H1 (cell line): ENCODE measurements around the gene SLC16A2. TPM values are rescaled to one million over a fixed set of nuclear protein-coding genes. Genes with fewer than 3 reads are reported as not detected.

Source experiments
- CTCF ChIA-PET: fragments of 300-600 bp; sonication (Branson Sonifier 250); formaldehyde crosslinking; loops from one replicate; lab custom pipeline; 2021; ENCODE audit not compliant: partially characterized antibody; lab: Charles Lee
- POLR2A ChIA-PET: fragments of 300-600 bp; sonication (Branson Sonifier 250); formaldehyde crosslinking; loops from one replicate; lab custom pipeline; 2021; ENCODE audit warnings: inconsistent platforms; ENCODE audit not compliant: partially characterized antibody; lab: Charles Lee
- DNase-seq, 2 experiments: peaks; one replicate each; pipeline versions ENCODE4 v3.0.0 to v3.0.0-alpha.2; 2010 to 2022; ENCODE audit warnings: low spot score in 2 of 2, low read depth in 1 of 2, mixed read lengths in 1 of 2
- FAIRE-seq: peaks from 2 replicates; lab custom pipeline; 2011; peaks lifted over from hg19 to GRCh38; lab: Jason Lieb, UNC
- H2AFZ ChIP-seq: 2 replicates; pipeline ENCODE4 v1.8.1; 2012; ENCODE audit warnings: low read length, inconsistent platforms
- H2AK5ac ChIP-seq: 2 replicates; pipeline ENCODE4 v1.6.1; 2013; ENCODE audit warnings: low read depth, low read length
- H2BK120ac ChIP-seq: replicated peaks from 2 replicates; pipeline ENCODE3; 2013; ENCODE audit warnings: low read depth, low read length, inconsistent platforms
- H2BK12ac ChIP-seq: 2 replicates; pipeline ENCODE4 v1.6.1; 2013; ENCODE audit warnings: low read depth, low read length
- H2BK15ac ChIP-seq: 2 replicates; pipeline ENCODE4 v1.6.1; 2013; ENCODE audit warnings: low read length
- H2BK20ac ChIP-seq: 2 replicates; pipeline ENCODE4 v1.6.1; 2013; ENCODE audit warnings: low read length
- H2BK5ac ChIP-seq: 2 replicates; pipeline ENCODE4 v1.6.1; 2013; ENCODE audit warnings: low read depth, low read length
- H3K14ac ChIP-seq: 2 replicates; pipeline ENCODE4 v1.6.1; 2013; ENCODE audit warnings: inconsistent platforms; ENCODE audit not compliant: insufficient read length
- H3K18ac ChIP-seq: 2 replicates; pipeline ENCODE4 v1.6.1; 2013; ENCODE audit warnings: low read length; ENCODE audit errors: extremely low read depth
- H3K23ac ChIP-seq: 2 replicates; pipeline ENCODE4 v1.6.1; 2013; ENCODE audit warnings: inconsistent platforms; ENCODE audit not compliant: insufficient read length
- H3K23me2 ChIP-seq: 2 replicates; pipeline ENCODE4 v1.6.1; 2013; ENCODE audit warnings: low read depth, low read length
- H3K27ac ChIP-seq: 2 replicates; pipeline ENCODE4 v1.6.1; 2011; ENCODE audit warnings: low read depth, low read length, inconsistent platforms
- H3K27me3 ChIP-seq, 4 experiments: replicated peaks in 1 of 4; 1 replicate in 1 of 4; 2 replicates in 3 of 4; pipeline versions ENCODE4 v1.6.1 to v1.8.1; 2011 to 2013; ENCODE audit warnings: low read length in 3 of 4, mild to moderate bottlenecking in 3 of 4, inconsistent platforms in 2 of 4, mixed read lengths in 2 of 4, moderate library complexity in 1 of 4; ENCODE audit not compliant: control insufficient read depth in 3 of 4, insufficient read depth in 3 of 4; ENCODE audit errors: extremely low read depth in 1 of 4
- H3K36me3 ChIP-seq, 4 experiments: 2 replicates each; pipeline versions ENCODE4 v1.6.1 to v1.8.1; 2011 to 2013; ENCODE audit warnings: mild to moderate bottlenecking in 4 of 4, low read length in 3 of 4, moderate library complexity in 2 of 4, control low read depth in 1 of 4, inconsistent platforms in 1 of 4; ENCODE audit not compliant: insufficient read depth in 4 of 4, control insufficient read depth in 2 of 4
- H3K4ac ChIP-seq: replicated peaks from 2 replicates; pipeline ENCODE3; 2013; ENCODE audit warnings: low read length, low read depth, mixed read lengths, inconsistent platforms; ENCODE audit not compliant: insufficient read length
- H3K4me1 ChIP-seq, 4 experiments: replicated peaks in 1 of 4; 1 replicate in 1 of 4; 2 replicates in 3 of 4; pipeline versions ENCODE4 v1.6.1 to v1.8.1; 2011 to 2013; ENCODE audit warnings: low read length in 3 of 4, inconsistent platforms in 2 of 4, mixed read lengths in 1 of 4; ENCODE audit not compliant: insufficient read depth in 4 of 4, control insufficient read depth in 3 of 4
- H3K4me2 ChIP-seq, 2 experiments: 2 replicates each; pipeline versions ENCODE4 v1.6.1 to v1.8.1; 2011 to 2013; ENCODE audit warnings: low read depth in 2 of 2, low read length in 2 of 2, control low read depth in 1 of 2, inconsistent platforms in 1 of 2, mild to moderate bottlenecking in 1 of 2; ENCODE audit not compliant: insufficient read depth in 1 of 2
- H3K4me3 ChIP-seq, 4 experiments: fragments of 200-600, 300-600 bp in 1 of 4; sonication (generic), shearing (Covaris generic), sonication (Bioruptor Twin) in 1 of 4; 2 replicates each; pipeline versions ENCODE4 v1.5.1 to v1.8.1; 2011 to 2016; ENCODE audit warnings: low read length in 4 of 4, low read depth in 3 of 4, control low read depth in 2 of 4, inconsistent platforms in 2 of 4, mild to moderate bottlenecking in 2 of 4, mixed read lengths in 1 of 4, moderate library complexity in 1 of 4; ENCODE audit not compliant: insufficient read depth in 2 of 4; ENCODE audit errors: extremely low read depth in 1 of 4
- H3K56ac ChIP-seq: replicated peaks from 2 replicates; pipeline ENCODE3; 2013; ENCODE audit warnings: low read depth, mild to moderate bottlenecking, mixed read lengths, low read length, inconsistent platforms; ENCODE audit not compliant: insufficient read length
- H3K79me1 ChIP-seq: 2 replicates; pipeline ENCODE4 v1.6.1; 2013; ENCODE audit warnings: low read depth, low read length, control low read depth
- H3K79me2 ChIP-seq, 2 experiments: 2 replicates each; pipeline versions ENCODE4 v1.6.1 to v1.8.1; 2012 to 2013; ENCODE audit warnings: low read length in 2 of 2, mild to moderate bottlenecking in 2 of 2, inconsistent platforms in 1 of 2; ENCODE audit not compliant: insufficient read depth in 2 of 2, control insufficient read depth in 1 of 2
- H3K9ac ChIP-seq, 4 experiments: replicated peaks in 1 of 4; 1 replicate in 1 of 4; 2 replicates in 3 of 4; pipeline versions ENCODE4 v1.6.1 to v1.8.1; 2011 to 2013; ENCODE audit warnings: low read depth in 3 of 4, low read length in 3 of 4, control low read depth in 2 of 4, mild to moderate bottlenecking in 2 of 4, moderate library complexity in 2 of 4, inconsistent platforms in 1 of 4; ENCODE audit errors: extremely low read depth in 1 of 4
- H3K9me3 ChIP-seq, 2 experiments: 2 replicates each; pipeline versions ENCODE4 v1.6.1 to v1.8.1; 2012 to 2013; ENCODE audit warnings: mild to moderate bottlenecking in 2 of 2, moderate library complexity in 2 of 2, control low read depth in 1 of 2, inconsistent platforms in 1 of 2, low read depth in 1 of 2, low read length in 1 of 2, mixed read lengths in 1 of 2; ENCODE audit not compliant: insufficient read depth in 2 of 2
- H4K20me1 ChIP-seq, 2 experiments: replicated peaks in 1 of 2; 2 replicates each; pipeline versions ENCODE3 to v1.8.1; 2011 to 2013; ENCODE audit warnings: inconsistent platforms in 2 of 2, low read length in 2 of 2, mild to moderate bottlenecking in 1 of 2; ENCODE audit not compliant: insufficient read depth in 2 of 2, control insufficient read depth in 1 of 2
- H4K5ac ChIP-seq: 2 replicates; pipeline ENCODE4 v1.6.1; 2013; ENCODE audit warnings: low read length, low read depth, mixed read lengths, inconsistent platforms; ENCODE audit not compliant: insufficient read length
- H4K8ac ChIP-seq: 2 replicates; pipeline ENCODE4 v1.8.0; 2013; ENCODE audit warnings: mild to moderate bottlenecking, moderate library complexity, low read length, inconsistent platforms; ENCODE audit not compliant: insufficient read depth; ENCODE audit errors: extremely low read depth
- H4K91ac ChIP-seq: replicated peaks from 2 replicates; pipeline ENCODE3; 2013; ENCODE audit warnings: low read length, mixed read lengths, inconsistent platforms; ENCODE audit not compliant: insufficient read length
- BACH1 ChIP-seq: IDR thresholded peaks from 2 replicates; pipeline ENCODE4 v1.6.1; 2012; ENCODE audit warnings: low read length, improper control_type of control experiment
- CTBP2 ChIP-seq: IDR thresholded peaks from 2 replicates; pipeline ENCODE4 v1.7.0; 2011; ENCODE audit warnings: borderline replicate concordance, mild to moderate bottlenecking, moderate library complexity, mixed read lengths, low read length; ENCODE audit not compliant: insufficient read depth, insufficient read length
- CTCF ChIP-seq, 3 experiments: IDR thresholded peaks; 1 replicate in 2 of 3; 2 replicates in 1 of 3; pipeline versions ENCODE4 v1.5.1 to v1.6.1; 2011; ENCODE audit warnings: low read length in 3 of 3, mild to moderate bottlenecking in 3 of 3, inconsistent platforms in 2 of 3, low read depth in 1 of 3, moderate library complexity in 1 of 3; ENCODE audit not compliant: insufficient read depth in 1 of 3; ENCODE audit errors: control extremely low read depth in 1 of 3
- EP300 ChIP-seq, 2 experiments: IDR thresholded peaks; 1 replicate in 1 of 2; 2 replicates in 1 of 2; pipeline ENCODE4 v1.6.1; 2011 to 2012; ENCODE audit warnings: low read depth in 2 of 2, low read length in 2 of 2, mild to moderate bottlenecking in 2 of 2, borderline replicate concordance in 1 of 2, inconsistent platforms in 1 of 2, moderate library complexity in 1 of 2
- HDAC2 ChIP-seq, 2 experiments: fragments of 300-600 bp in 1 of 2; sonication (generic) in 1 of 2; IDR thresholded peaks; 2 replicates each; pipeline ENCODE4 v1.6.1; 2011 to 2012; ENCODE audit warnings: low read depth in 2 of 2, low read length in 2 of 2, mild to moderate bottlenecking in 2 of 2, moderate library complexity in 2 of 2, borderline replicate concordance in 1 of 2, inconsistent platforms in 1 of 2
- KDM1A ChIP-seq: fragments of 200-600, 300-600 bp; sonication (generic); IDR thresholded peaks from 2 replicates; pipeline ENCODE4 v1.7.1; 2016; ENCODE audit warnings: mild to moderate bottlenecking, low read length, borderline replicate concordance
- KDM5A ChIP-seq: fragments of 200-600 bp; IDR thresholded peaks from 2 replicates; pipeline ENCODE4 v1.7.1; 2012; ENCODE audit warnings: mild to moderate bottlenecking, low read length, inconsistent platforms, mixed read lengths
- POLR2A ChIP-seq, 2 experiments: IDR thresholded peaks; 1 replicate in 1 of 2; 2 replicates in 1 of 2; pipeline ENCODE4 v1.6.1; 2011; ENCODE audit warnings: low read depth in 2 of 2, low read length in 2 of 2, mild to moderate bottlenecking in 2 of 2; ENCODE audit errors: control extremely low read depth in 1 of 2
- SP2 ChIP-seq: IDR thresholded peaks from 2 replicates; pipeline ENCODE4 v1.6.1; 2012; ENCODE audit warnings: mild to moderate bottlenecking, low read length, inconsistent platforms
- SP4 ChIP-seq: IDR thresholded peaks from 2 replicates; pipeline ENCODE4 v1.6.1; 2012; ENCODE audit warnings: low read length, inconsistent platforms
- WGBS, 2 experiments: shearing (Covaris generic) in 1 of 2; methylation state at CpG; one replicate each; pipeline versions ENCODE4 v1.1.6 to v1.1.7; 2013 to 2015; ENCODE audit warnings: low lambda C conversion rate in 2 of 2, mixed read lengths in 2 of 2, inconsistent platforms in 1 of 2, low coverage in 1 of 2, missing lambda C conversion rate in 1 of 2; ENCODE audit not compliant: insufficient replicate concordance in 2 of 2, insufficient coverage in 1 of 2, insufficient read length in 1 of 2; ENCODE audit errors: extremely low coverage in 1 of 2, missing lambda C conversion rate in 1 of 2; 5-methylcytosine and 5-hydroxymethylcytosine counted together
- polyA plus RNA-seq, 7 experiments: library from polyadenylated mRNA; depleted of rRNA in 3 of 7; stranded (reverse) in 5 of 7; unstranded in 2 of 7; fragments of >200 nt in 5 of 7; fragments of 200-250 nt in 2 of 7; gene quantifications; 1 replicate in 5 of 7; 2 replicates in 1 of 7; 4 replicates in 1 of 7; pipeline versions ENCODE4 v1.2.1 to v1.2.3, GENCODE V29; 2011 to 2013; ENCODE audit warnings: missing spikeins in 2 of 7, mixed read lengths in 2 of 7
- total RNA-seq: library from RNA; stranded (reverse); fragmentation: NEBNext Ultra II Directional; extraction: Animal tissue kit (Norgen Biotek cat#: 25700); gene quantifications from 2 replicates; pipeline ENCODE4 v1.2.1, GENCODE V29; 2021

The SLC16A2 gene
- total and polyA plus RNA-seq, 2 of the 8 experiments (the other 6 are each of a cell fraction or from before 2014, with no cell fraction given) = 24.4 to 32.2 TPM

DNA sequence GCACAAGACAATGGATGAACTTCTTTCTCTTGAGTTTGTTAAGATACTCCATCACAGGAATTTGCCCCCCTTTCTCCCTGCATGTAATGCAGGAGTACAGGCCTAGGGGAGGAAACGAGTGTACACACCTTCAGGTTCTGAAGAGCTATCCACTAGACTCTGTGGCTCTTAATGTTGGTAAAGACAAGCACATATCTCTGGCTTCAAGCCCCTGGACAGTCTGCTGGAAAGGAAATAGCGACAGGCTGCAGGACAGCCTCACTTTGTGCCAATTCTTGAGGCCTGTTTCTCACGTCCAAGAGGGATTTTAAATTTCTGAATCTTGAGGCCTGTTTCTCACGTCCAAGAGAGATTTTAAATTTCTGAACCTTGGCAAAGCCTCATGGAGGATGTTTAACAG is 106.1 kb downstream of the SLC16A2 start:
- H3K79me2 ChIP-seq = no peaks in the 10 kb centered on the region
- no peak for TF ChIP-seq POLR2A (IDR thresholded peaks at IDR 0.05; ENCODE audit: control extremely low read depth in 1 of 2, low read depth in 2 of 2, low read length in 2 of 2)
- TF ChIP-seq CTCF (IDR thresholded peaks at IDR 0.05; ENCODE audit: control extremely low read depth in 1 of 3, insufficient read depth in 1 of 3, low read depth in 1 of 3, low read length in 3 of 3) = no peak
- TF ChIP-seq CTBP2 = no peak
- TF ChIP-seq KDM1A = no peak
- TF ChIP-seq HDAC2 (IDR thresholded peaks at IDR 0.05; ENCODE audit: borderline replicate concordance in 1 of 2, low read depth in 2 of 2, low read length in 2 of 2) = no peak
- TF ChIP-seq KDM5A = no peak
- no peak for TF ChIP-seq BACH1
- TF ChIP-seq SP4 = no peak
- no peak for TF ChIP-seq EP300 (IDR thresholded peaks at IDR 0.05; ENCODE audit: borderline replicate concordance in 1 of 2, low read depth in 2 of 2, low read length in 2 of 2)
- TF ChIP-seq SP2 = no peak
- no peak overlapping the region for H2AK5ac ChIP-seq
- H3K9ac ChIP-seq = no peak overlapping the region
- POLR2A ChIA-PET = no interaction called here
- H3K4ac ChIP-seq = no peak overlapping the region
- FAIRE-seq = no peak
- H3K18ac ChIP-seq = no peak overlapping the region
- H3K27me3 ChIP-seq = no peaks in the 10 kb centered on the region
- no peak overlapping the region for H2BK12ac ChIP-seq
- H4K5ac ChIP-seq = no peak overlapping the region
- no peak overlapping the region for H2BK15ac ChIP-seq
- no peak overlapping the region for H3K4me2 ChIP-seq
- no peak overlapping the region for H4K91ac ChIP-seq
- DNase-seq = no peak
- H3K14ac ChIP-seq = no peak overlapping the region
- no peak overlapping the region for H3K23ac ChIP-seq
- H3K23me2 ChIP-seq = no peaks in the 10 kb centered on the region
- 70% methylated on average over 4 of the region's 4 CpGs; no CpG with 5 or more reads in 1 of the 2 experiments for WGBS, 2 experiments
- H2BK120ac ChIP-seq = no peak overlapping the region
- CTCF ChIA-PET = no interaction called here
- H4K8ac ChIP-seq = no peak overlapping the region
- H2BK20ac ChIP-seq = no peak overlapping the region
- no peaks in the 10 kb centered on the region for H3K9me3 ChIP-seq
- H3K79me1 ChIP-seq = no peaks in the 10 kb centered on the region
- H2BK5ac ChIP-seq = no peak overlapping the region
- H3K4me3 ChIP-seq = no peak overlapping the region
- H4K20me1 ChIP-seq = no peaks in the 10 kb centered on the region
- H3K56ac ChIP-seq = no peak overlapping the region
- no peak overlapping the region for H3K27ac ChIP-seq
- no peaks in the 10 kb centered on the region; a peak in 1 of 8 replicates for H3K36me3 ChIP-seq
- H3K4me1 ChIP-seq = no peaks in the 10 kb centered on the region
- H2AFZ ChIP-seq = no peak overlapping the region
